GM18907 (cell line): ENCODE data around the gene COL1A2.

ENCODE experiments used
- ATAC-seq: cut with Tn5 transposase; IDR thresholded peaks from one replicate; pipeline ENCODE4 v1.9.1; 2021; ENCODE audit warnings: mild to moderate bottlenecking, moderate library complexity; ENCODE audit not compliant: unreplicated experiment

The COL1A2 gene

DNA sequence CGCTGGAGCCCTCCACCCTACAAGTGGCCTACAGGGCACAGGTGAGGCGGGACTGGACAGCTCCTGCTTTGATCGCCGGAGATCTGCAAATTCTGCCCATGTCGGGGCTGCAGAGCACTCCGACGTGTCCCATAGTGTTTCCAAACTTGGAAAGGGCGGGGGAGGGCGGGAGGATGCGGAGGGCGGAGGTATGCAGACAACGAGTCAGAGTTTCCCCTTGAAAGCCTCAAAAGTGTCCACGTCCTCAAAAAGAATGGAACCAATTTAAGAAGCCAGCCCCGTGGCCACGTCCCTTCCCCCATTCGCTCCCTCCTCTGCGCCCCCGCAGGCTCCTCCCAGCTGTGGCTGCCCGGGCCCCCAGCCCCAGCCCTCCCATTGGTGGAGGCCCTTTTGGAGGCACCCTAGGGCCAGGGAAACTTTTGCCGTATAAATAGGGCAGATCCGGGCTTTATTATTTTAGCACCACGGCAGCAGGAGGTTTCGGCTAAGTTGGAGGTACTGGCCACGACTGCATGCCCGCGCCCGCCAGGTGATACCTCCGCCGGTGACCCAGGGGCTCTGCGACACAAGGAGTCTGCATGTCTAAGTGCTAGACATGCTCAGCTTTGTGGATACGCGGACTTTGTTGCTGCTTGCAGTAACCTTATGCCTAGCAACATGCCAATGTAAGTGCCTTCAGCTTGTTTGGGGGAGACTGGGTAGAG, at the start of gene COL1A2:
TSS of gene COL1A2 (plus strand) at position 459 of the 704 bp plus-strand sequence. CDS start at position 596, 137 bp downstream.
- ATAC-seq = peak; percentile 6

GRCh38 chr7:94345907-94346306, 48.8 kb upstream of the COL1A2 start:
- ATAC-seq = no peak

DNA sequence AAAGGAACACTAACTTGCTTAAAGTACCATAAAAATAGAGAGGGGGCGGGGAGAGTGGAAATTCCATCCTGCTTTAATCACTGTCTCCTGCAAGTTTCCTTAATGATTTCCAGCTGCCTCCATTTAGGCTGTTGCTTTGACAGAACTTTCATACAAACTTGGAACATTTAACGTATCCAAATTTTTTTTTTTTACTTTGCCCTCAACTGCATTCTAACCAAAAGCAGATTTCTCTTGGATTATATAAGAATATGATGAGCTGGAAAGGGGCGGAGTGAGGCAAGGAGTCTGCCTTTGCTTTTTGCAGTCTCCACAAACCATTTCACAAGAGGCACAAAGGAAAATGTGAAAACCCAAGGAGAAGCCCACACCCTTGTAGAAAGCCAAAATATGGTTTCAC, 46.6 kb upstream of the COL1A2 start:
- ATAC-seq = no peak

GRCh38 chr7:94350734-94351133, 44.0 kb upstream of the COL1A2 start:
- no peak for ATAC-seq

GRCh38 chr7:94351703-94352102, 43.0 kb upstream of the COL1A2 start:
- ATAC-seq = no peak

DNA sequence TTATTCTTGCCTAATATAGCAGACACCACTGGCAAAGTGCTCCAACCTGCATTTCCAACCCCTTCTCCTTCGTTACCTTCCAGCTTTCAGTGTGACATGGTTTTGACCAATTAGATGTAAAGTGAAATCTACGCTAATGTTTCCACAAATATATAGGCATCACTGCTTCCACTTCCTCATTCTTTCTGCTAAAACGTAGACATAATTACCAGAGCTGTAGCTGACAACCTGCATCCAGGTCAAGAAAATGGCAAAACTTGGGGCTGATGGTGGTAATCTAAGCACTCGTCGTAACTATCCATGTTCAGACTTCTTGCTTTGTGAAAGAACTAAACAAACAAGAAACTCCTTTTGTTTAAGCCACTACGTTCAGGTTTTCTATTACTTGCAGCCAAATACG, 41.8 kb upstream of the COL1A2 start:
- no peak for ATAC-seq

DNA sequence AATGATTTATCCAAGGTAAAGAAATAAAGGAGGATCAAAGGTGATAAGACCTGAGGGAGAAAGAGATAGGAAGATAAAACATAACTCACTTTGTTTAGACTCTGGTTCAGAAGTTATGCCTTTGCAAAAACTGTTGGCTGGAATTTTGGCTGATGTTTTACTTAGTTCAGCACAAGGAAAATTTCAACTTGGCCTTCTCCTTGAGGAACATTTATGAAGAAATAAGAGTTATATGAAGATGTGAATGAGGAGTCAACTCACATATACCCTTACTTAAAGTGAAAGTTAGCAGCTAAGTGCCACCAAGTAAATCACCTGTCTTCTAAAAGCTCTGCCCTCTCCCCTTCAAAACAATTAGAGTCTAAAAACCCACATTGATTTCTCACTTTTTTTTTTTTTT, 39.7 kb upstream of the COL1A2 start:
- ATAC-seq = no peak

DNA sequence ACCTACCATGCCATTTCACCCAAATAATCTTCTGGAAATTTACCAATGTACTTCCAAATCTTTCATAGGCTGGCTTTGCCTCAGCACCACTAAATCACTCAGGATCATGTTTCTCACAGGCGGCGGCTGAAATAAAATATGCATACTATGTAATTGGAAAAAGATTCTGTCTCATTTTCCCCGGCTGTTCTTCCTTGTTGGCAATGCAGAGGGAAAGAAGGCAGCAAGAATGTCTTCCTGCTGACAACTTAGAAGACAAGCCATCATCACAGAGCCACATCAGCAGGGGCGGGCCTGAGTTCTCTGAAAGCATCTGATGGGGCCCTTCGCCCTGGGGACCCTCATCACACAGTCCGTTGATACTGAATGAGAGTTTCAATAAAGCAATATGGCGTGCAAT, 39.2 kb upstream of the COL1A2 start:
- ATAC-seq = no peak

GRCh38 chr7:94357076-94357475, 37.6 kb upstream of the COL1A2 start:
- no peak for ATAC-seq

GRCh38 chr7:94360926-94361325, 33.8 kb upstream of the COL1A2 start:
- no peak for ATAC-seq

DNA sequence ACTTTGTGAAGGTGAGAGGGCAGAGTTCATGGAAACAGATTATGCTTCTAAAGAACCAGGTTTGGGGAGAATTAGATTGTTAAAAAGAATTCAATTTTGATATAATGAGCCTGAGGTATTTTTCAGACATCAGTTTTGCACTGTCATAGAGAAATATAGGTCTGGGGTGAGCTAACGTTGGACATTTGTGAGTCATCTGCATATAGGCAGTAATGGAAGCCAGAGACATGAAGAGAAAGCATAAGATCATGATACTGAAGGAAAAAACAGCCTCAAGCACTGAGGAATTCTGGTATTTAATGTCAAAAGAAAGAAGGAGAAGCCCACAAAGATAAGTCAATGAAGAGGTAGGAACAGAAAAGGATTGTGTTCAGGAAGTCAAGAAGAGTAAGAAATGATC, 32.4 kb upstream of the COL1A2 start:
- no peak for ATAC-seq

- ATAC-seq = no peak
Observed at GRCh38 chr7:94364816-94365215, 29.9 kb upstream of the COL1A2 start.

DNA sequence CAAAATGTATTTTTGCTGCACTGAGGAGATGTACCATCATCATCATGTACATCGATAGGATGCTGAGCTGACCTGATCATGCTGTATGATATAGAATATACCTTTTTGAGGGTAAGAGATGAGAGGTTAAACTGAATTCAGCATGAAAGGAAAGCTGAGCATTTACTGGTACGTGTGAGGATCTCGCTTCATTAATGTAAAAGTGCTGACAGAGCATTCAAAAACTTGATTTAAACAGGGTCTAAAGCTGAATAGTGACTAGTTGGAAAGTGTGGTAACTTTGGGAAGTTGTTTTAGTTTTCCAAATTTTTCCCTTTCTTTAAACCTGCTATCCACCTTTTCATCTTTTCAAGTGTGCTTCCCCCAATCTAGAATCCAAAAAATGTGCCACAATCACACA, 28.5 kb upstream of the COL1A2 start:
- no peak for ATAC-seq

GRCh38 chr7:94366832-94367231, 27.9 kb upstream of the COL1A2 start:
- no peak for ATAC-seq

DNA sequence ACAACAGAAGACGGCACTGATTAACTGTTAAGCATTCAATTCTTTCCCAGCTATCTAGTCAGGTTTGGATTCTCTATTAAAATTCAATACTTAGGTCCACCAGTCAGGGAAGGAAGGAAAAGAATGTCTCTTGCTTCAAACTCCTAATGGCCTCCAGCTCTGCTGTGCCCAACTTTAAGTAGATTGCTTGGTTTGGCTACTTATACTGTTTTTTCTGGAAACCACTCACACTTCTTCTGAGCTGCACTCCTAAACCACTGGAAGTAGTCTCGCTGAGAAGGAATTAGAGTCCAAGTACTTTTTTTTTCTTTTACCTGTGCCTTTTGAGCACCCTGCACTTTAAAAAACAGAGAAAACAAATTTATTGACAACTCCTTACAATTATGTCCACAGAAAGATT, 26.7 kb upstream of the COL1A2 start:
- no peak for ATAC-seq

DNA sequence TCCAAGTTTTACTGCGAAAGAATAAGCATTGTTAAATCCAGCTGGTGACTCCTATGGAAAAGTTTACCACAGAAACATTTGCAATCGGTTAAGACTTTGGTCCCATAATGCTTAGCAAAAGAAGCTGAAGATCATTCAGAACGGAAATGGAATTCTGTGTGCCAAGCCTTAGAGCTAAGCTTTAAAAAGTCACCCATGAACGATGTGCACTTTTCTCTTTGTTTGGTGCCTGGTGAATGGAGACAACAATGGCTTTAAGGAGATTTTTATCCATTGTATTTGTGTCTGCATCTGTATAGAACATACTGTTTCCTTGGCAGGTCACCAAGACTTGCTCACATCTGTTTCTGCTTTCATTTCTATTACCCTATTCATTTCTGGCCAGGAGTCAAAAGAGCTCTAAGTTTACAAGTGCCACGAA, 26.3 kb upstream of the COL1A2 start:
- ATAC-seq = no peak

DNA sequence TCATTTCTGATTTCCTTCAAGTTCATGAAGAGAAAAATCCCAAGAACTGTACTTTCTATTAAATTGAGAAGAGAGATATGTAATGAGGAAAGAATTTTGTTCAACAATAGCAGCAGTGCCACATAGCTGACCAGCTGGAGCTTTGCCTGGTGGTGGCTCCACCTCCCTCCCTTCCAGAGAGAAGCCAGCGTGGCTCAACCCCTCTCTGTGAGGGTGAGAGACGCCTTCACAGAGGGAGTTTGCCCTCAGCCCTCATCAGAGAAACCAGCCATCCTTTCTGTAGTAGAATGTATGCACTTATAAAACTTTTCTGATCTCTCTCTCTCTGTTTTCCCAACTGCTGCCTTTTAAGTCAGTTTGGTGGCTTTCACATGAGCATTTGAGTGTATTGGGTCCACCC, 20.5 kb upstream of the COL1A2 start:
- no peak for ATAC-seq

- no peak for ATAC-seq
Observed at GRCh38 chr7:94374721-94375566, 19.8 kb upstream of the COL1A2 start.

GRCh38 chr7:94375691-94376090, 19.0 kb upstream of the COL1A2 start:
- no peak for ATAC-seq

GRCh38 chr7:94376281-94376680, 18.4 kb upstream of the COL1A2 start:
- ATAC-seq = no peak

GRCh38 chr7:94378356-94378755, 16.3 kb upstream of the COL1A2 start:
- no peak for ATAC-seq

- no peak for ATAC-seq
Observed at GRCh38 chr7:94380264-94380663, 14.4 kb upstream of the COL1A2 start.
